ENCODE results near the gene TFAP2D.

TFAP2D gene

DNA sequence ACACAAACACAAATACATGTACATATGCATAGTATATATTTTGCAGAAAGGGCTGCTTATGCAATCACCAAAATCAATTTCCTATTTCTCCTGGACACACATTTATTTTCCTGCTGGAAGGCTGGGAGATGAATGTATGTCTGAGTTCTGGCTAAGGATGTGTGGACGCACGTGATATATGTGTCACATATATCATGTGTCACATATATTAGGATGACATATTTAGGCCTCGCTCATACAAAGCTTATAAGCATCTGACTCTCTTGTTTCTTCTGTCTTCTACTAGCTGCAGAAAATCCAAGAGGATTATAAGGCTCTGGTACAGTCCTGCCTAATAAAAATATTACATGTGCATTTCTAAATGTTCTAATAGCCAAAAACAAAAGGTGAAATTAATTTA, 47.2 kb upstream of the TFAP2D start:
- ATAC-seq, result no peak
- TF ChIP-seq ARNTL (CRISPR knock-in tag; IDR thresholded peaks at IDR 0.05; ENCODE audit: borderline replicate concordance, low read depth) (no peak), RARB (CRISPR knock-in tag; IDR thresholded peaks at IDR 0.05) (no peak), GLIS3 (CRISPR knock-in tag; IDR thresholded peaks at IDR 0.05) (no peak), ZFP3 (CRISPR knock-in tag; IDR thresholded peaks at IDR 0.05) (no peak), TOX (CRISPR knock-in tag; IDR thresholded peaks at IDR 0.05; ENCODE audit: borderline replicate concordance) (no peak), ESRRG (CRISPR knock-in tag; IDR thresholded peaks at IDR 0.05) (no peak), ZC3H10 (CRISPR knock-in tag; IDR thresholded peaks at IDR 0.05) (no peak), ZNF8 (CRISPR knock-in tag; IDR thresholded peaks at IDR 0.05) (no peak), ZNF565 (CRISPR knock-in tag; conservative IDR thresholded peaks at IDR 0.05; ENCODE audit: low read depth) (no peak), PPARA (CRISPR knock-in tag; IDR thresholded peaks at IDR 0.05; ENCODE audit: borderline replicate concordance) (no peak), ISL1 (CRISPR knock-in tag; IDR thresholded peaks at IDR 0.05) (no peak), TCF4 (CRISPR knock-in tag; IDR thresholded peaks at IDR 0.05; ENCODE audit: borderline replicate concordance) (no peak), BACH2 (CRISPR knock-in tag; IDR thresholded peaks at IDR 0.05; ENCODE audit: borderline replicate concordance) (no peak), ZFP30 (CRISPR knock-in tag; IDR thresholded peaks at IDR 0.05) (no peak), ZNF70 (CRISPR knock-in tag; IDR thresholded peaks at IDR 0.05) (no peak), CSDC2 (CRISPR knock-in tag; IDR thresholded peaks at IDR 0.05) (no peak), OSR1 (CRISPR knock-in tag; IDR thresholded peaks at IDR 0.05) (no peak)
- TF ChIP-seq, protein P1, sequence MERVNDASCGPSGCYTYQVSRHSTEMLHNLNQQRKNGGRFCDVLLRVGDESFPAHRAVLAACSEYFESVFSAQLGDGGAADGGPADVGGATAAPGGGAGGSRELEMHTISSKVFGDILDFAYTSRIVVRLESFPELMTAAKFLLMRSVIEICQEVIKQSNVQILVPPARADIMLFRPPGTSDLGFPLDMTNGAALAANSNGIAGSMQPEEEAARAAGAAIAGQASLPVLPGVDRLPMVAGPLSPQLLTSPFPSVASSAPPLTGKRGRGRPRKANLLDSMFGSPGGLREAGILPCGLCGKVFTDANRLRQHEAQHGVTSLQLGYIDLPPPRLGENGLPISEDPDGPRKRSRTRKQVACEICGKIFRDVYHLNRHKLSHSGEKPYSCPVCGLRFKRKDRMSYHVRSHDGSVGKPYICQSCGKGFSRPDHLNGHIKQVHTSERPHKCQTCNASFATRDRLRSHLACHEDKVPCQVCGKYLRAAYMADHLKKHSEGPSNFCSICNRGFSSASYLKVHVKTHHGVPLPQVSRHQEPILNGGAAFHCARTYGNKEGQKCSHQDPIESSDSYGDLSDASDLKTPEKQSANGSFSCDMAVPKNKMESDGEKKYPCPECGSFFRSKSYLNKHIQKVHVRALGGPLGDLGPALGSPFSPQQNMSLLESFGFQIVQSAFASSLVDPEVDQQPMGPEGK (CRISPR knock-in tag; IDR thresholded peaks at IDR 0.05; ENCODE audit: borderline replicate concordance), result no peak
- TF ChIP-seq, protein P2, sequence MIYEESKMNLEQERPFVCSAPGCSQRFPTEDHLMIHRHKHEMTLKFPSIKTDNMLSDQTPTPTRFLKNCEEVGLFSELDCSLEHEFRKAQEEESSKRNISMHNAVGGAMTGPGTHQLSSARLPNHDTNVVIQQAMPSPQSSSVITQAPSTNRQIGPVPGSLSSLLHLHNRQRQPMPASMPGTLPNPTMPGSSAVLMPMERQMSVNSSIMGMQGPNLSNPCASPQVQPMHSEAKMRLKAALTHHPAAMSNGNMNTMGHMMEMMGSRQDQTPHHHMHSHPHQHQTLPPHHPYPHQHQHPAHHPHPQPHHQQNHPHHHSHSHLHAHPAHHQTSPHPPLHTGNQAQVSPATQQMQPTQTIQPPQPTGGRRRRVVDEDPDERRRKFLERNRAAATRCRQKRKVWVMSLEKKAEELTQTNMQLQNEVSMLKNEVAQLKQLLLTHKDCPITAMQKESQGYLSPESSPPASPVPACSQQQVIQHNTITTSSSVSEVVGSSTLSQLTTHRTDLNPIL (CRISPR knock-in tag; IDR thresholded peaks at IDR 0.05; ENCODE audit: low read depth), result no peak
- TF ChIP-seq, protein P3, sequence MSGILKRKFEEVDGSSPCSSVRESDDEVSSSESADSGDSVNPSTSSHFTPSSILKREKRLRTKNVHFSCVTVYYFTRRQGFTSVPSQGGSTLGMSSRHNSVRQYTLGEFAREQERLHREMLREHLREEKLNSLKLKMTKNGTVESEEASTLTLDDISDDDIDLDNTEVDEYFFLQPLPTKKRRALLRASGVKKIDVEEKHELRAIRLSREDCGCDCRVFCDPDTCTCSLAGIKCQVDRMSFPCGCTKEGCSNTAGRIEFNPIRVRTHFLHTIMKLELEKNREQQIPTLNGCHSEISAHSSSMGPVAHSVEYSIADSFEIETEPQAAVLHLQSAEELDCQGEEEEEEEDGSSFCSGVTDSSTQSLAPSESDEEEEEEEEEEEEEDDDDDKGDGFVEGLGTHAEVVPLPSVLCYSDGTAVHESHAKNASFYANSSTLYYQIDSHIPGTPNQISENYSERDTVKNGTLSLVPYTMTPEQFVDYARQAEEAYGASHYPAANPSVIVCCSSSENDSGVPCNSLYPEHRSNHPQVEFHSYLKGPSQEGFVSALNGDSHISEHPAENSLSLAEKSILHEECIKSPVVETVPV (CRISPR knock-in tag; IDR thresholded peaks at IDR 0.05), result no peak

DNA sequence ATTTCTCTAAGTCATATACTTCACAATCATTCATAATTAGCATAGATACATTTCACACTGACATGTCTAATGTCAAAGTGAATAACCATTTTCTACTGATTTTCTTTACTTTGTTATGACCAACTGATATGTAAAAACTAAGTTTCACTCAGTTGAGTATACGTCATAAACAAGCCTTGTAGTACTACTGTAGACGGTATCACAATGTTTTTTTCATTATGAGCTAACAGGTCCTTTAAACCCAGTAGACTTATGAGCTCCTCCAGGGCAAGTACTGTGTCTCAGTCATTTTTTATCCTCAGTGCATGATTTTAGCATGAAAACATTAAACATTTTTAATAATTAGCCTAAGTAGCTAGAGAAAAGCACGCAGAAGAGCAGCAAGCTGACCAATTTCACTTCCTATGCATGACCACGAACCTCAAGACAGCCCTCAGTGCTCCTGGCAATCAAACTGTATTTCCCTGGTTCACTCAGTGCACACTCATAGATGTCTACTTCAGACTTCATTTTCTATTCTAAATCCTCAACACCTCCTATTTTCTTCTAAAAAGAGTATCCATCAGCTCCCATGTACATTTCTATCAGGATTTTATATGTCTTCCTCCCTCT, 32.0 kb upstream of the TFAP2D start:
- no peak for ATAC-seq
- TF ChIP-seq, protein P1 (CRISPR knock-in tag; IDR thresholded peaks at IDR 0.05; ENCODE audit: borderline replicate concordance), result no peak
- no peak for TF ChIP-seq GLIS3 (CRISPR knock-in tag; IDR thresholded peaks at IDR 0.05)
- no peak for TF ChIP-seq ZNF565 (CRISPR knock-in tag; conservative IDR thresholded peaks at IDR 0.05; ENCODE audit: low read depth)
- TF ChIP-seq, protein P2 (CRISPR knock-in tag; IDR thresholded peaks at IDR 0.05; ENCODE audit: low read depth), result no peak
- TF ChIP-seq ESRRG (CRISPR knock-in tag; IDR thresholded peaks at IDR 0.05), result no peak
- TF ChIP-seq, protein P4, sequence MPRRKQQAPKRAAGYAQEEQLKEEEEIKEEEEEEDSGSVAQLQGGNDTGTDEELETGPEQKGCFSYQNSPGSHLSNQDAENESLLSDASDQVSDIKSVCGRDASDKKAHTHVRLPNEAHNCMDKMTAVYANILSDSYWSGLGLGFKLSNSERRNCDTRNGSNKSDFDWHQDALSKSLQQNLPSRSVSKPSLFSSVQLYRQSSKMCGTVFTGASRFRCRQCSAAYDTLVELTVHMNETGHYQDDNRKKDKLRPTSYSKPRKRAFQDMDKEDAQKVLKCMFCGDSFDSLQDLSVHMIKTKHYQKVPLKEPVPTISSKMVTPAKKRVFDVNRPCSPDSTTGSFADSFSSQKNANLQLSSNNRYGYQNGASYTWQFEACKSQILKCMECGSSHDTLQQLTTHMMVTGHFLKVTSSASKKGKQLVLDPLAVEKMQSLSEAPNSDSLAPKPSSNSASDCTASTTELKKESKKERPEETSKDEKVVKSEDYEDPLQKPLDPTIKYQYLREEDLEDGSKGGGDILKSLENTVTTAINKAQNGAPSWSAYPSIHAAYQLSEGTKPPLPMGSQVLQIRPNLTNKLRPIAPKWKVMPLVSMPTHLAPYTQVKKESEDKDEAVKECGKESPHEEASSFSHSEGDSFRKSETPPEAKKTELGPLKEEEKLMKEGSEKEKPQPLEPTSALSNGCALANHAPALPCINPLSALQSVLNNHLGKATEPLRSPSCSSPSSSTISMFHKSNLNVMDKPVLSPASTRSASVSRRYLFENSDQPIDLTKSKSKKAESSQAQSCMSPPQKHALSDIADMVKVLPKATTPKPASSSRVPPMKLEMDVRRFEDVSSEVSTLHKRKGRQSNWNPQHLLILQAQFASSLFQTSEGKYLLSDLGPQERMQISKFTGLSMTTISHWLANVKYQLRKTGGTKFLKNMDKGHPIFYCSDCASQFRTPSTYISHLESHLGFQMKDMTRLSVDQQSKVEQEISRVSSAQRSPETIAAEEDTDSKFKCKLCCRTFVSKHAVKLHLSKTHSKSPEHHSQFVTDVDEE (CRISPR knock-in tag; IDR thresholded peaks at IDR 0.05), result no peak
- TF ChIP-seq OSR1 (CRISPR knock-in tag; IDR thresholded peaks at IDR 0.05), result no peak
- TF ChIP-seq SNAI2 (CRISPR knock-in tag; IDR thresholded peaks at IDR 0.05), result no peak
- TF ChIP-seq BACH2 (CRISPR knock-in tag; IDR thresholded peaks at IDR 0.05; ENCODE audit: borderline replicate concordance), result no peak
- no peak for TF ChIP-seq TCF4 (CRISPR knock-in tag; IDR thresholded peaks at IDR 0.05; ENCODE audit: borderline replicate concordance)
- TF ChIP-seq, protein P3 (CRISPR knock-in tag; IDR thresholded peaks at IDR 0.05), result no peak
- no peak for TF ChIP-seq ZFP3 (CRISPR knock-in tag; IDR thresholded peaks at IDR 0.05)
- no peak for TF ChIP-seq ZNF8 (CRISPR knock-in tag; IDR thresholded peaks at IDR 0.05)

Data from SK-N-SH treated with all-trans-retinoic acid at 6 μM for 48 hours (cell line).